Mononuclear cell (primary cell): ENCODE results near the gene RNF212. TPM values are rescaled to one million over a fixed set of nuclear protein-coding genes. Genes with fewer than 3 reads are reported as not detected.
"Not testable (repeated sequence)": the region's sequence is repeated elsewhere in the genome, so short reads cannot be mapped to it uniquely, and the experiment has no call there.

Experiments used
- H3K27me3 ChIP-seq: 2 replicates; pipeline ENCODE4 v1.6.0; 2011; ENCODE audit warnings: low read length, control low read depth; ENCODE audit not compliant: insufficient read depth
- H3K4me1 ChIP-seq: 2 replicates; pipeline ENCODE4 v1.5.1; 2011; ENCODE audit warnings: mild to moderate bottlenecking, low read length, control low read depth; ENCODE audit not compliant: insufficient read depth
- H3K4me3 ChIP-seq: 2 replicates; pipeline ENCODE4 v1.5.1; 2011; ENCODE audit warnings: mild to moderate bottlenecking, low read length, moderate library complexity
- H3K9me3 ChIP-seq: 2 replicates; pipeline ENCODE4 v1.5.1; 2011; ENCODE audit warnings: low read depth, mild to moderate bottlenecking, control low read depth, low read length
- total RNA-seq: library from RNA; depleted of rRNA; stranded (reverse); fragments of >200 nt; gene quantifications from one replicate; pipeline ENCODE4 v1.2.3, GENCODE V29; 2012

The RNF212 gene
- total RNA-seq, 1 donor = 3.1 TPM

GRCh38 chr4:1072830-1073446 lies 40.4 kb downstream of the RNF212 start:
- Histone ChIP-seq H3K4me1 (no peaks in the 10 kb centered on the region), H3K27me3 (no peaks in the 10 kb centered on the region), H3K4me3 (no peak overlapping the region), H3K9me3 (no peaks in the 10 kb centered on the region)

- H3K4me3 ChIP-seq = no peak overlapping the region
Measured at GRCh38 chr4:1069394-1069793, 44.0 kb downstream of the RNF212 start.

GRCh38 chr4:1065732-1066131 lies 47.6 kb downstream of the RNF212 start:
- Histone ChIP-seq H3K4me1 (no peaks in the 10 kb centered on the region), H3K4me3 (no peak overlapping the region), H3K27me3 (peaks cover 12% of the 10 kb centered on the region), H3K9me3 (no peaks in the 10 kb centered on the region)

More at GRCh38 chr4:1069394-1069793, 44.0 kb downstream of the RNF212 start:
- Histone ChIP-seq H3K27me3 (peaks cover 7% of the 10 kb centered on the region), H3K9me3 (no peaks in the 10 kb centered on the region), H3K4me1 (no peaks in the 10 kb centered on the region)

- H3K4me3 ChIP-seq = no peak overlapping the region
- H3K27me3 ChIP-seq = peaks cover 12% of the 10 kb centered on the region
- no peaks in the 10 kb centered on the region for H3K4me1 ChIP-seq
- no peaks in the 10 kb centered on the region for H3K9me3 ChIP-seq
Measured at GRCh38 chr4:1062419-1062818, 50.9 kb downstream of the RNF212 start.

GRCh38 chr4:1061760-1062159 lies 51.6 kb downstream of the RNF212 start:
- no peaks in the 10 kb centered on the region for H3K9me3 ChIP-seq
- H3K4me3 ChIP-seq = no peak overlapping the region
- no peaks in the 10 kb centered on the region for H3K4me1 ChIP-seq
- H3K27me3 ChIP-seq = peaks cover 10% of the 10 kb centered on the region

- Histone ChIP-seq H3K9me3 (no peaks in the 10 kb centered on the region), H3K27me3 (peaks cover 6% of the 10 kb centered on the region), H3K4me1 (peaks cover 2% of the 10 kb centered on the region), H3K4me3 (no peak overlapping the region)
Measured at GRCh38 chr4:1061056-1061700, 52.2 kb downstream of the RNF212 start.

- Histone ChIP-seq H3K4me3 (no peak overlapping the region), H3K27me3 (peaks cover 4% of the 10 kb centered on the region), H3K9me3 (no peaks in the 10 kb centered on the region), H3K4me1 (peaks cover 4% of the 10 kb centered on the region)
Measured at GRCh38 chr4:1060621-1061020, 52.7 kb downstream of the RNF212 start.

- H3K4me1 ChIP-seq = peaks cover 9% of the 10 kb centered on the region
- peaks cover 4% of the 10 kb centered on the region for H3K27me3 ChIP-seq
- H3K4me3 ChIP-seq = no peak overlapping the region
- H3K9me3 ChIP-seq = no peaks in the 10 kb centered on the region
Measured at GRCh38 chr4:1060121-1060520, 53.2 kb downstream of the RNF212 start.

GRCh38 chr4:1058997-1059665 lies 54.2 kb downstream of the RNF212 start:
- peaks cover 4% of the 10 kb centered on the region for H3K27me3 ChIP-seq

GRCh38 chr4:1058198-1058996 lies 55.0 kb downstream of the RNF212 start:
- Histone ChIP-seq H3K9me3 (no peaks in the 10 kb centered on the region), H3K27me3 (peaks cover 4% of the 10 kb centered on the region), H3K4me1 (peaks cover 9% of the 10 kb centered on the region), H3K4me3 (no peak overlapping the region)

More at GRCh38 chr4:1058997-1059665, 54.2 kb downstream of the RNF212 start:
- Histone ChIP-seq H3K4me1 (peaks cover 9% of the 10 kb centered on the region), H3K4me3 (no peak overlapping the region), H3K9me3 (no peaks in the 10 kb centered on the region)

GRCh38 chr4:1057403-1057745 lies 56.0 kb downstream of the RNF212 start:
- no peaks in the 10 kb centered on the region for H3K9me3 ChIP-seq
- peaks cover 4% of the 10 kb centered on the region for H3K27me3 ChIP-seq
- no peak overlapping the region for H3K4me3 ChIP-seq
- peaks cover 9% of the 10 kb centered on the region for H3K4me1 ChIP-seq

GRCh38 chr4:1056671-1057402 lies 56.5 kb downstream of the RNF212 start:
- Histone ChIP-seq H3K4me3 (no peak overlapping the region), H3K4me1 (peaks cover 9% of the 10 kb centered on the region), H3K27me3 (peaks cover 2% of the 10 kb centered on the region), H3K9me3 (no peaks in the 10 kb centered on the region)

- peak overlapping the region; percentile 24 for H3K4me3 ChIP-seq
- H3K27me3 ChIP-seq = no peaks in the 10 kb centered on the region
- H3K4me1 ChIP-seq = peaks cover 9% of the 10 kb centered on the region
- H3K9me3 ChIP-seq = no peaks in the 10 kb centered on the region
Measured at GRCh38 chr4:1055721-1056590, 57.4 kb downstream of the RNF212 start.

- not testable (repeated sequence) for H3K9me3 ChIP-seq, H3K4me1 ChIP-seq, H3K27me3 ChIP-seq
- H3K4me3 ChIP-seq = peak overlapping the region; percentile 24
Measured at GRCh38 chr4:1055243-1055701, 58.1 kb downstream of the RNF212 start.
